ENCODE data around the gene TMEM87A.
"Not testable (repeated sequence)": the region's sequence is repeated elsewhere in the genome, so short reads cannot be mapped to it uniquely, and the experiment has no call there.

Gene TMEM87A

GRCh38 chr15:42228981-42229380 lies 44.3 kb downstream of the TMEM87A start:
- not testable (repeated sequence) for H3K9me3 Mint-ChIP-seq; ATAC-seq; DNase-seq (ENCODE audit: low spot score in 2 of 2); H3K4me1 Mint-ChIP-seq; H3K4me3 Mint-ChIP-seq
- H3K27ac Mint-ChIP-seq: peak overlapping the region; percentile 58
- H3K36me3 Mint-ChIP-seq: peaks cover 96% of the 10 kb centered on the region

GRCh38 chr15:42228036-42228435 lies 45.2 kb downstream of the TMEM87A start:
- ATAC-seq (no peak), DNase-seq (ENCODE audit: low spot score in 2 of 2) (no peak)
- Mint-ChIP-seq H3K27ac (no peak overlapping the region), H3K36me3 (peaks cover 95% of the 10 kb centered on the region), H3K4me1 (no peaks in the 10 kb centered on the region), H3K4me3 (no peak overlapping the region), H3K9me3 (no peaks in the 10 kb centered on the region)

GRCh38 chr15:42226648-42227047 lies 46.6 kb downstream of the TMEM87A start:
- no peak overlapping the region for H3K27ac Mint-ChIP-seq
- DNase-seq (ENCODE audit: low spot score in 2 of 2) (no peak), ATAC-seq (no peak)
- peaks cover 93% of the 10 kb centered on the region for H3K36me3 Mint-ChIP-seq
- H3K9me3 Mint-ChIP-seq: no peaks in the 10 kb centered on the region
- no peaks in the 10 kb centered on the region for H3K4me1 Mint-ChIP-seq
- no peak overlapping the region for H3K4me3 Mint-ChIP-seq

- Mint-ChIP-seq H3K27ac (no peak overlapping the region), H3K36me3 (peaks cover 95% of the 10 kb centered on the region), H3K4me1 (no peaks in the 10 kb centered on the region), H3K9me3 (no peaks in the 10 kb centered on the region), H3K4me3 (no peak overlapping the region)
- DNase-seq (ENCODE audit: low spot score in 2 of 2) (no peak), ATAC-seq (no peak)
These were observed 53.0 kb downstream of the TMEM87A start for GRCh38 chr15:42220216-42220615.

- peaks cover 6% of the 10 kb centered on the region for H3K4me1 Mint-ChIP-seq
- no peak overlapping the region for H3K4me3 Mint-ChIP-seq
- ATAC-seq: no peak
- no peaks in the 10 kb centered on the region for H3K9me3 Mint-ChIP-seq
- H3K36me3 Mint-ChIP-seq: peaks cover 92% of the 10 kb centered on the region
- H3K27ac Mint-ChIP-seq: no peak overlapping the region
- DNase-seq (ENCODE audit: low spot score in 2 of 2): no peak
These were observed 54.2 kb downstream of the TMEM87A start for GRCh38 chr15:42218953-42219592.

- no peaks in the 10 kb centered on the region for H3K9me3 Mint-ChIP-seq
- peak overlapping the region; percentile 34 for H3K27ac Mint-ChIP-seq
- ATAC-seq (no peak), DNase-seq (ENCODE audit: low spot score in 2 of 2) (no peak)
- H3K4me1 Mint-ChIP-seq: peaks cover 7% of the 10 kb centered on the region
- peaks cover 93% of the 10 kb centered on the region for H3K36me3 Mint-ChIP-seq
- H3K4me3 Mint-ChIP-seq: no peak overlapping the region
These were observed 55.7 kb downstream of the TMEM87A start for GRCh38 chr15:42217568-42217967.

GRCh38 chr15:42215913-42216829 lies 57.1 kb downstream of the TMEM87A start:
- Mint-ChIP-seq H3K27ac (no peak overlapping the region), H3K4me3 (no peak overlapping the region), H3K4me1 (peaks cover 7% of the 10 kb centered on the region), H3K36me3 (peaks cover 96% of the 10 kb centered on the region), H3K9me3 (no peaks in the 10 kb centered on the region)
- ATAC-seq (no peak), DNase-seq (ENCODE audit: low spot score in 2 of 2) (no peak)

- H3K9me3 Mint-ChIP-seq: no peaks in the 10 kb centered on the region
- H3K27ac Mint-ChIP-seq: peak overlapping the region; percentile 29
- DNase-seq (ENCODE audit: low spot score in 2 of 2): no peak
- ATAC-seq: no peak
- peaks cover 7% of the 10 kb centered on the region for H3K4me1 Mint-ChIP-seq
- H3K4me3 Mint-ChIP-seq: no peak overlapping the region
- H3K36me3 Mint-ChIP-seq: peaks cover 96% of the 10 kb centered on the region
These were observed 58.6 kb downstream of the TMEM87A start for GRCh38 chr15:42214600-42214999.

- H3K27ac Mint-ChIP-seq: peak overlapping the region; percentile 54
- no peak overlapping the region for H3K4me3 Mint-ChIP-seq
- H3K36me3 Mint-ChIP-seq: peaks cover 87% of the 10 kb centered on the region
These were observed 59.7 kb downstream of the TMEM87A start for GRCh38 chr15:42213511-42213910.

GRCh38 chr15:42210696-42211095 lies 62.5 kb downstream of the TMEM87A start:
- no peak overlapping the region for H3K4me3 Mint-ChIP-seq
- H3K9me3 Mint-ChIP-seq: no peaks in the 10 kb centered on the region
- H3K36me3 Mint-ChIP-seq: peaks cover 68% of the 10 kb centered on the region
- H3K4me1 Mint-ChIP-seq: peaks cover 26% of the 10 kb centered on the region
- H3K27ac Mint-ChIP-seq: no peak overlapping the region
- ATAC-seq: no peak
- no peak for DNase-seq (ENCODE audit: low spot score in 2 of 2)

More at GRCh38 chr15:42213511-42213910, 59.7 kb downstream of the TMEM87A start:
- H3K4me1 Mint-ChIP-seq: peaks cover 7% of the 10 kb centered on the region
- no peaks in the 10 kb centered on the region for H3K9me3 Mint-ChIP-seq
- ATAC-seq (no peak), DNase-seq (ENCODE audit: low spot score in 2 of 2) (no peak)

- H3K36me3 Mint-ChIP-seq: peaks cover 61% of the 10 kb centered on the region
- peak within 1 kb of the TSS; percentile 93 for H3K4me3 Mint-ChIP-seq
- peaks cover 36% of the 10 kb centered on the region for H3K4me1 Mint-ChIP-seq
- H3K9me3 Mint-ChIP-seq: no peaks in the 10 kb centered on the region
- peak within 1 kb of the TSS; percentile 97 for H3K27ac Mint-ChIP-seq
- ATAC-seq (peak; percentile 97), DNase-seq (ENCODE audit: low spot score in 2 of 2) (peak; percentile 55 to 88)
These were observed 65.3 kb downstream of the TMEM87A start, which contains the start of gene VPS39 for GRCh38 chr15:42207674-42208579. TSS of gene VPS39 (minus strand) at chr15:42208304. CDS start at chr15:42208153, 151 bp downstream.

GRCh38 chr15:42206406-42206805 lies 66.8 kb downstream of the TMEM87A start:
- DNase-seq (ENCODE audit: low spot score in 2 of 2) (no peak), ATAC-seq (no peak)
- Mint-ChIP-seq H3K4me1 (peaks cover 43% of the 10 kb centered on the region), H3K27ac (peak overlapping the region; percentile 30), H3K36me3 (peaks cover 54% of the 10 kb centered on the region), H3K4me3 (peak overlapping the region; percentile 93), H3K9me3 (no peaks in the 10 kb centered on the region)

GRCh38 chr15:42203891-42204290 lies 69.3 kb downstream of the TMEM87A start:
- H3K4me1 Mint-ChIP-seq: peaks cover 52% of the 10 kb centered on the region
- no peaks in the 10 kb centered on the region for H3K9me3 Mint-ChIP-seq
- no peak overlapping the region for H3K4me3 Mint-ChIP-seq
- peaks cover 46% of the 10 kb centered on the region for H3K36me3 Mint-ChIP-seq
- ATAC-seq: no peak
- DNase-seq (ENCODE audit: low spot score in 2 of 2): no peak
- no peak overlapping the region for H3K27ac Mint-ChIP-seq

GRCh38 chr15:42202653-42203052 lies 70.6 kb downstream of the TMEM87A start:
- H3K27ac Mint-ChIP-seq: peak overlapping the region; percentile 5
- no peaks in the 10 kb centered on the region for H3K9me3 Mint-ChIP-seq
- H3K36me3 Mint-ChIP-seq: peaks cover 53% of the 10 kb centered on the region
- ATAC-seq: no peak
- DNase-seq (ENCODE audit: low spot score in 2 of 2): no peak
- no peak overlapping the region for H3K4me3 Mint-ChIP-seq
- H3K4me1 Mint-ChIP-seq: peaks cover 52% of the 10 kb centered on the region

GRCh38 chr15:42201801-42202200 lies 71.4 kb downstream of the TMEM87A start:
- Mint-ChIP-seq H3K4me3 (no peak overlapping the region), H3K9me3 (no peaks in the 10 kb centered on the region), H3K27ac (no peak overlapping the region), H3K36me3 (peaks cover 57% of the 10 kb centered on the region), H3K4me1 (peaks cover 43% of the 10 kb centered on the region)
- ATAC-seq (no peak), DNase-seq (ENCODE audit: low spot score in 2 of 2) (no peak)
